K562 treated with DMSO at 1 percent for 4 hours (cell line): ENCODE measurements around the gene GBGT1. TPM values are rescaled to one million over a fixed set of nuclear protein-coding genes. Genes with fewer than 3 reads are reported as not detected.

ENCODE experiments used
- total RNA-seq: library from RNA; unstranded; fragments of 300-600 nt; gene quantifications from 2 replicates; pipeline ENCODE4 v1.2.3, GENCODE V29; 2022; ENCODE audit not compliant: insufficient read depth

GBGT1 gene
- 20.5 and 26.7 TPM in 2 replicates for total RNA-seq

DNA sequence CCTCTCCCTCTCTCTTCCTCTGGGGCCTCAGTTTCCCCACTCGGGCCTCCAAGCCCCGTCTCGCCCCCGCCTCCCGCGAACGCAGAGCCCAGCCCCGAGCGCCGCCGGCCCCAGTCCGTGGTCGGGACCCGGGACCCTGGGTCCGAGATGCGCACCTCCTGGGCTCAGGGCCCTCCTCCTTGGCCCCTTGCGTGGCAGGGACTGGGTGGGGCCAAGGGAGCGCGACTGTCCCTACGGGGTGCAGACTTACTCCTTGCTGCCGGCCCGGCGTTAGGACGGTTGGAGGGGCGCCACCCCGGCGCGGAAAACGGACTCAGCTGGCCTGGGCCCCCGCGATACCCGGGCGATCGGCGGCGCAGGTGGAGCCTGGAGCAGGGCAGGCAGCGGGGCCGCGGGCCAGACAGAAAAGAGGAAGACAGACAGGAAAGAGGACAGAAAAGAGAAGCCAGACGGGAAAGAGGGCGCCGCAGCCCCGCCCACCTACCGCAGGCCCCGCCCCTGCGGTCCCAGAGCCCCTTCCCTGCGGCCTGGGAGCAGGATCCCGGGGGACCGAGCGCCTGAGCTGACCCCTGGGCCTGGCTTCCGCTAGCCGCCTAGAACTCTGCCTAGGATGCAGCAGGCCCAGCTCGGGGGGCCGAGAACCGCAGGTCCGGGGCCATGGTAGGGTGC lies at the start of gene GBGT1:
GBGT1 (minus strand) TSS at position 411 of the 669 bp plus-strand sequence. CDS start 1,502 bp downstream, outside the sequence.

DNA sequence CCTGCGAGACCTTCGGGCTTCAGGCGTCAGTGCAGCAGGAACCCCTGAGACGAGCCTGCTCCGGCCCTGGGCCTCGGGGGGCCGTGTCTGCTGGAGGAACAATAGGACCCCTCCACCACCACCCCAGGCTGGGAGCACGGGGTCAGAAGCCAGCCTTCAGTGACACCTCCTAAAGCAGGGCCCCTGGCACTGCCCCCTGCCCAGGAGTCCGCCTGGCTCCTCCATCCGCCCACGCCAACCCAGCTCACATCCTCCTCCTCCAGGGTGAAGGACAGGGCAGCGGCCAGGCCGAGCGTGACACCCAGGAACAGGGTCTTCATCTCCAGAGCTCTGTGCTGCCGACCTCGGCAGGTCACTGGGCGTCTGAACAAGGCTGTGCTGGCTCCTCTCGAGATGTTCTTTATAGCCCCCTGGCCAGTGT lies 45.2 kb upstream of the GBGT1 start, which contains the start of gene OBP2B:
OBP2B (minus strand) TSS at position 371 of the 421 bp plus-strand sequence; CDS start at position 320, 51 bp downstream.

GRCh38 chr9:133121198-133121914 lies 42.4 kb downstream of the GBGT1 start, which contains the start of gene RALGDS:
Gene RALGDS (minus strand): TSS chr9:133121240. CDS start chr9:133121154, 86 bp downstream.

Other genes starting within 250 kb of the GBGT1 start
- 15.6 and 16.5 TPM in 2 replicates for gene TSC1, start 219.3 kb downstream of the GBGT1 start, total RNA-seq
- gene GFI1B, start 185.2 kb downstream of the GBGT1 start, total RNA-seq: 30.2 and 48.2 TPM in 2 replicates
- 77.0 and 86.9 TPM in 2 replicates for gene GTF3C5, start 132.9 kb downstream of the GBGT1 start, total RNA-seq
- 2.3 and 2.7 TPM in 2 replicates for gene CEL, start 101.9 kb downstream of the GBGT1 start, total RNA-seq
- gene RALGDS, start 42.7 kb downstream of the GBGT1 start, total RNA-seq: 23.3 and 30.9 TPM in 2 replicates
- gene OBP2B, start 45.3 kb upstream of the GBGT1 start, total RNA-seq: not detected in 2 replicates
- gene ABO, start 111.3 kb upstream of the GBGT1 start, total RNA-seq: 7.3 and 10.5 TPM in 2 replicates
- gene SURF6, start 172.3 kb upstream of the GBGT1 start, total RNA-seq: 14.3 and 14.4 TPM in 2 replicates
- gene MED22, start 184.2 kb upstream of the GBGT1 start, total RNA-seq: 13.5 and 17.6 TPM in 2 replicates
- 6,168 and 6,240 TPM in 2 replicates for gene RPL7A, start 184.3 kb upstream of the GBGT1 start, total RNA-seq
- 33.0 and 52.8 TPM in 2 replicates for gene SURF1, start 192.6 kb upstream of the GBGT1 start, total RNA-seq
- gene SURF2, start 192.6 kb upstream of the GBGT1 start, total RNA-seq: 45.7 and 49.1 TPM in 2 replicates
- gene SURF4, start 212.1 kb upstream of the GBGT1 start, total RNA-seq: 187 and 219 TPM in 2 replicates
- 1.4 TPM in 1 of 2 replicates, not detected in the other for gene STKLD1, start 212.5 kb upstream of the GBGT1 start, total RNA-seq